Measurements from ENCODE around the gene C14orf180. TPM values are rescaled to one million over a fixed set of nuclear protein-coding genes. Genes with fewer than 3 reads are reported as not detected.

Gene C14orf180
- total and polyA plus RNA-seq, 2 of the 8 experiments (the other 6 are each of a cell fraction or from before 2014, with no cell fraction given) = not detected

DNA sequence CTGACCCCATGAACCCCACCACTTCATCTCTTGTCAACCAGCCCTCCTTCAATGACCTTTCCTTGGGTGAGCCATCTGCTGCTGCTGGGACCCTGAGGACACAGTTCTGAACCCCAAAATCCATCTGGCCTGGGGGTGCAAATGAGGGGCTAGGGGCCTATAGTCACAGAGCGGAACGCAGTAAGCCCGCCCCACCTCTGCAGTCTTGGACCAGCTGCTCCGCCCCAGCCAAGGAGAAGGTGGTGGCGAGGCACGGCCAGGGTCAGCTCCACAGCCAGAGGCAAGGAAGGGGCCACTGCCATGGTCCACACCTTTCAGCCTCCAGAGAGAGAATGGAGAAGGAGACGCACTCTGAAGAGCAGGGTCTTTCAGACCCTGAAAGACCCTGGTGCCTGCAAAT is 19.9 kb downstream of the C14orf180 start:
- no peaks in the 10 kb centered on the region for H4K20me1 ChIP-seq (replicated peaks in 1 of 2; ENCODE audit: control insufficient read depth in 1 of 2, insufficient read depth in 2 of 2, low read length in 2 of 2)
- no peak overlapping the region for H4K8ac ChIP-seq (ENCODE audit: extremely low read depth, insufficient read depth, low read length)
- H3K56ac ChIP-seq (replicated peaks; ENCODE audit: insufficient read length, low read depth, low read length) = no peak overlapping the region
- peaks cover 0 to 5% (median 2%) of the 10 kb centered on the region in 4 experiments; a peak in 4 of 7 replicates for H3K4me1 ChIP-seq (replicated peaks in 1 of 4; ENCODE audit: control insufficient read depth in 3 of 4, insufficient read depth in 4 of 4, low read length in 3 of 4)
- CTCF ChIA-PET (ENCODE audit: partially characterized antibody) = interaction anchor here (1.5 to 1.6 kb wide), 3 partner anchors 19 to 96 kb away, joined by 3 to 5 read pairs (median 4); partner anchors contain the start of gene C14orf180
- H4K5ac ChIP-seq (ENCODE audit: insufficient read length, low read depth, low read length) = no peak overlapping the region
- POLR2A ChIA-PET (ENCODE audit: partially characterized antibody) = no interaction called here
- no peak for TF ChIP-seq SUZ12 (IDR thresholded peaks at IDR 0.05; ENCODE audit: low read length)
- no peak for DNase-seq (ENCODE audit: low read depth in 1 of 2, low spot score in 2 of 2)
- no peak overlapping the region for H2BK120ac ChIP-seq (replicated peaks; ENCODE audit: low read depth, low read length)
- no peak overlapping the region for H2AFZ ChIP-seq (ENCODE audit: low read length)
- H3K18ac ChIP-seq (ENCODE audit: extremely low read depth, low read length) = no peak overlapping the region
- H3K27me3 ChIP-seq (replicated peaks in 1 of 4; ENCODE audit: control insufficient read depth in 3 of 4, extremely low read depth in 1 of 4, insufficient read depth in 3 of 4, low read length in 3 of 4) = peaks cover 2 to 10% (median 9%) of the 10 kb centered on the region in 4 experiments
- no peak overlapping the region for H2BK20ac ChIP-seq (ENCODE audit: low read length)
- 85% methylated on average over 7 of the region's 7 CpGs; no CpG with 5 or more reads in 1 of the 2 experiments for WGBS, 2 experiments (ENCODE audit: extremely low coverage in 1 of 2, insufficient coverage in 1 of 2, insufficient read length in 1 of 2, insufficient replicate concordance in 2 of 2, low coverage in 1 of 2, low lambda C conversion rate in 2 of 2, missing lambda C conversion rate in 1 of 2)
- H3K23me2 ChIP-seq (ENCODE audit: low read depth, low read length) = peaks cover 2% of the 10 kb centered on the region; the same call in 1 of the 2 replicates
- no peak overlapping the region for H3K4me3 ChIP-seq (ENCODE audit: extremely low read depth in 1 of 4, insufficient read depth in 2 of 4, low read depth in 3 of 4, low read length in 4 of 4)
- no peak overlapping the region for H3K23ac ChIP-seq (ENCODE audit: insufficient read length)
- H3K9ac ChIP-seq (replicated peaks in 1 of 4; ENCODE audit: extremely low read depth in 1 of 4, low read depth in 3 of 4, low read length in 3 of 4) = no peak overlapping the region
- no peak overlapping the region for H3K4me2 ChIP-seq (ENCODE audit: insufficient read depth in 1 of 2, low read depth in 2 of 2, low read length in 2 of 2)
- no peak overlapping the region for H2BK5ac ChIP-seq (ENCODE audit: low read depth, low read length)
- H3K79me1 ChIP-seq (ENCODE audit: low read depth, low read length) = no peaks in the 10 kb centered on the region
- no peak overlapping the region for H2BK12ac ChIP-seq (ENCODE audit: low read depth, low read length)
- H3K27ac ChIP-seq (ENCODE audit: low read depth, low read length) = no peak overlapping the region
- H2BK15ac ChIP-seq (ENCODE audit: low read length) = no peak overlapping the region
- H3K79me2 ChIP-seq (ENCODE audit: control insufficient read depth in 1 of 2, insufficient read depth in 2 of 2, low read length in 2 of 2) = no peaks in the 10 kb centered on the region
- FAIRE-seq = no peak
- H3K9me3 ChIP-seq (ENCODE audit: insufficient read depth in 2 of 2, low read depth in 1 of 2, low read length in 1 of 2) = no peaks in the 10 kb centered on the region
- H3K36me3 ChIP-seq (ENCODE audit: control insufficient read depth in 2 of 4, insufficient read depth in 4 of 4, low read length in 3 of 4) = no peaks in the 10 kb centered on the region
- H3K4ac ChIP-seq (replicated peaks; ENCODE audit: insufficient read length, low read depth, low read length) = no peak overlapping the region
- no peak overlapping the region for H2AK5ac ChIP-seq (ENCODE audit: low read depth, low read length)
- no peak overlapping the region for H3K14ac ChIP-seq (ENCODE audit: insufficient read length)
- no peak overlapping the region for H4K91ac ChIP-seq (replicated peaks; ENCODE audit: insufficient read length, low read length)
